SK-N-SH treated with all-trans-retinoic acid at 6 μM for 48 hours (cell line): ENCODE measurements around the gene HELZ.

Source experiments
- ATAC-seq: fragments of 200-7000 bp; cut with Tn5 transposase; 3 replicates; pipeline ENCODE4 v1.9.1; 2020; ENCODE audit warnings: mild to moderate bottlenecking, moderate library complexity
- BACH2 ChIP-seq: fragments of 250-450 bp; sonication (Bioruptor Pico); IDR thresholded peaks from 2 replicates; pipeline ENCODE4 v1.9.0; 2021; ENCODE audit warnings: mild to moderate bottlenecking, borderline replicate concordance
- CSDC2 ChIP-seq: fragments of 250-450 bp; sonication (Bioruptor Pico); IDR thresholded peaks from 2 replicates; pipeline ENCODE4 v1.5.0; 2020; ENCODE audit warnings: mild to moderate bottlenecking, moderate library complexity
- ESRRG ChIP-seq: fragments of 250-450 bp; sonication (Bioruptor Pico); IDR thresholded peaks from 2 replicates; pipeline ENCODE4 v1.6.1; 2021; ENCODE audit warnings: mild to moderate bottlenecking
- GLIS3 ChIP-seq: fragments of 250-450 bp; sonication (Bioruptor Pico); IDR thresholded peaks from 2 replicates; pipeline ENCODE4 v1.5.0; 2020; ENCODE audit warnings: mild to moderate bottlenecking, moderate library complexity
- ISL1 ChIP-seq: fragments of 250-450 bp; sonication (Bioruptor Pico); IDR thresholded peaks from 2 replicates; pipeline ENCODE4 v2.1.2; 2022; ENCODE audit warnings: mild to moderate bottlenecking, moderate library complexity
- OSR1 ChIP-seq: fragments of 250-450 bp; sonication (Bioruptor Pico); IDR thresholded peaks from 2 replicates; pipeline ENCODE4 v1.8.0; 2022; ENCODE audit warnings: moderate library complexity, mild to moderate bottlenecking, inconsistent platforms
- PPARA ChIP-seq: fragments of 250-450 bp; sonication (Bioruptor Pico); IDR thresholded peaks from 2 replicates; pipeline ENCODE4 v1.5.0; 2020; ENCODE audit warnings: mild to moderate bottlenecking, borderline replicate concordance
- RARB ChIP-seq: fragments of 250-450 bp; sonication (Bioruptor Pico); IDR thresholded peaks from 2 replicates; pipeline ENCODE4 v1.8.0; 2021; ENCODE audit warnings: mild to moderate bottlenecking, moderate library complexity
- SNAI2 ChIP-seq: fragments of 250-450 bp; sonication (Bioruptor Pico); IDR thresholded peaks from 2 replicates; pipeline ENCODE4 v1.5.0; 2020; ENCODE audit warnings: mild to moderate bottlenecking, moderate library complexity
- TCF4 ChIP-seq: fragments of 250-450 bp; sonication (Bioruptor Pico); IDR thresholded peaks from 2 replicates; pipeline ENCODE4 v1.8.0; 2021; ENCODE audit warnings: mild to moderate bottlenecking, moderate library complexity, borderline replicate concordance
- TOX ChIP-seq: fragments of 250-450 bp; sonication (Bioruptor Pico); IDR thresholded peaks from 2 replicates; pipeline ENCODE4 v1.8.0; 2021; ENCODE audit warnings: mild to moderate bottlenecking, moderate library complexity, borderline replicate concordance
- ZFP3 ChIP-seq: fragments of 250-450 bp; sonication (Bioruptor Pico); IDR thresholded peaks from 2 replicates; pipeline ENCODE4 v1.5.0; 2020; ENCODE audit warnings: mild to moderate bottlenecking, moderate library complexity
- ZFP30 ChIP-seq: fragments of 450-650 bp; formaldehyde crosslinking; IDR thresholded peaks from 2 replicates; pipeline ENCODE4 v1.5.0; 2022; ENCODE audit warnings: mild to moderate bottlenecking, moderate library complexity
- ZNF70 ChIP-seq: fragments of 450-650 bp; formaldehyde crosslinking; IDR thresholded peaks from 2 replicates; pipeline ENCODE4 v1.5.0; 2020; ENCODE audit warnings: mild to moderate bottlenecking, moderate library complexity
- ZNF8 ChIP-seq: fragments of 450-650 bp; formaldehyde crosslinking; IDR thresholded peaks from 2 replicates; pipeline ENCODE4 v1.5.0; 2020; ENCODE audit warnings: mild to moderate bottlenecking, moderate library complexity
- TF ChIP-seq, protein P1 (sequence below): fragments of 250-450 bp; sonication (Bioruptor Pico); IDR thresholded peaks from 2 replicates; pipeline ENCODE4 v1.5.1; 2020; ENCODE audit warnings: low read depth, mild to moderate bottlenecking, moderate library complexity
- TF ChIP-seq, protein P2 (sequence below): fragments of 250-450 bp; sonication (Bioruptor Pico); IDR thresholded peaks from 2 replicates; pipeline ENCODE4 v1.8.0; 2021; ENCODE audit warnings: low read depth, mild to moderate bottlenecking, moderate library complexity, borderline replicate concordance
- TF ChIP-seq, protein P3 (sequence below): fragments of 250-450 bp; sonication (Bioruptor Pico); IDR thresholded peaks from 2 replicates; pipeline ENCODE4 v1.5.0; 2020; ENCODE audit warnings: mild to moderate bottlenecking, moderate library complexity
- TF ChIP-seq, protein P4 (sequence below): fragments of 250-450 bp; sonication (Bioruptor Pico); IDR thresholded peaks from 2 replicates; pipeline ENCODE4 v1.8.0; 2020; ENCODE audit warnings: mild to moderate bottlenecking, moderate library complexity, borderline replicate concordance

Gene HELZ

DNA sequence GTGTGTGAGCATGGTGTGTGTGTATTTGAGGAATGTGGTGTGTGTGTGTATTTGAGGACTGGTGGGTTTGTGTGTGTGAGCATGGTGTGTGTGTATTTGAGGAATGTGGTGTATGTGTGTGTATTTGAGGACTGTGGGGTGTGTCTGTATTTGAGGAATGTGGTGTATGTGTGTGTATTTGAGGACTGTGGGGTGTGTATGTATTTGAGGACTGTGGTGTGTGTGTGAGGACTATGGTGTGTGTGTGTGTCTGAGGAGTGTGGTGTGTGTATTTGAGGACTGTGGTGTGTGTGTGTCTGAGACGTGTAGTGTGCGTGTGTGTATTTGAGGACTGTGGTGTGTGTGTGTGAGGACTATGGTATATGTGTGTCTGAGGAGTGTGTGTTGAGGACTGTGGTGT, 218.7 kb downstream of the HELZ start:
- ATAC-seq = no peak
- no peak for TF ChIP-seq CSDC2 (CRISPR knock-in tag)
- no peak for TF ChIP-seq TOX (CRISPR knock-in tag)

DNA sequence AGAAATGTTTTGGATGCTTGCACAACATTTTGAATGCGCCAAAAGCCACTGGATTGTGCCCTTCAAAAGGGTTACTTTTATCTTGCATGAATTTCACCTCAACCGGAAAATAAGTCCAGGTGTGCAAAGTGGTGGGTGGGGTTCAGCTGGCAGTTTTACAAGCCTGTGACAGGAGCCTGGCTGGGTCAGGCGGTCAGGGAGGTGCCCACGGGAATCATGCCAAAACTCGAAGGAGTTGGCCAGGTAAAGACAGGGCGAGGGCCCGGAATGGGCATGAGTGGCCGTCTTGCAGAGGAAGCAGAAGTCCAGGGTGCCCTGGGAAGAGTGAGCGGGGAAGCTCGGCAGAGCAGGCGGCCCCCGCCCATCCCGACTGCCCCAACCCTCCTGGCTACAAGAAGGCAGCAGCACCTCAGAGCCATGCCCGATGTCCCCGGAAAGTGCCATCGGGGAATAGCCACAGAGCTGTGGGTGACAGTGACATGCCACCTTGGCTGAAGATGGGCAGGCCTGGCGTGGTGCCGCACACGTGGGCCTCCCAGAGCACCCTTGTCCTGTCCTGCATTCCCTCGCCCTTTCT, 219.7 kb downstream of the HELZ start:
- no peak for ATAC-seq
- no peak for TF ChIP-seq TCF4 (CRISPR knock-in tag)
- TF ChIP-seq, protein P1, sequence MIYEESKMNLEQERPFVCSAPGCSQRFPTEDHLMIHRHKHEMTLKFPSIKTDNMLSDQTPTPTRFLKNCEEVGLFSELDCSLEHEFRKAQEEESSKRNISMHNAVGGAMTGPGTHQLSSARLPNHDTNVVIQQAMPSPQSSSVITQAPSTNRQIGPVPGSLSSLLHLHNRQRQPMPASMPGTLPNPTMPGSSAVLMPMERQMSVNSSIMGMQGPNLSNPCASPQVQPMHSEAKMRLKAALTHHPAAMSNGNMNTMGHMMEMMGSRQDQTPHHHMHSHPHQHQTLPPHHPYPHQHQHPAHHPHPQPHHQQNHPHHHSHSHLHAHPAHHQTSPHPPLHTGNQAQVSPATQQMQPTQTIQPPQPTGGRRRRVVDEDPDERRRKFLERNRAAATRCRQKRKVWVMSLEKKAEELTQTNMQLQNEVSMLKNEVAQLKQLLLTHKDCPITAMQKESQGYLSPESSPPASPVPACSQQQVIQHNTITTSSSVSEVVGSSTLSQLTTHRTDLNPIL (CRISPR knock-in tag) = no peak
- TF ChIP-seq OSR1 (CRISPR knock-in tag) = no peak
- TF ChIP-seq ZNF70 = no peak
- TF ChIP-seq ZFP3 = no peak
- TF ChIP-seq, protein P2, sequence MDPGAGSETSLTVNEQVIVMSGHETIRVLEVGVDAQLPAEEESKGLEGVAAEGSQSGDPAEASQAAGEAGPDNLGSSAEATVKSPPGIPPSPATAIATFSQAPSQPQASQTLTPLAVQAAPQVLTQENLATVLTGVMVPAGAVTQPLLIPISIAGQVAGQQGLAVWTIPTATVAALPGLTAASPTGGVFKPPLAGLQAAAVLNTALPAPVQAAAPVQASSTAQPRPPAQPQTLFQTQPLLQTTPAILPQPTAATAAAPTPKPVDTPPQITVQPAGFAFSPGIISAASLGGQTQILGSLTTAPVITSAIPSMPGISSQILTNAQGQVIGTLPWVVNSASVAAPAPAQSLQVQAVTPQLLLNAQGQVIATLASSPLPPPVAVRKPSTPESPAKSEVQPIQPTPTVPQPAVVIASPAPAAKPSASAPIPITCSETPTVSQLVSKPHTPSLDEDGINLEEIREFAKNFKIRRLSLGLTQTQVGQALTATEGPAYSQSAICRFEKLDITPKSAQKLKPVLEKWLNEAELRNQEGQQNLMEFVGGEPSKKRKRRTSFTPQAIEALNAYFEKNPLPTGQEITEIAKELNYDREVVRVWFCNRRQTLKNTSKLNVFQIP = no peak
- TF ChIP-seq PPARA (CRISPR knock-in tag) = no peak
- no peak for TF ChIP-seq ISL1 (CRISPR knock-in tag)
- TF ChIP-seq ZNF8 (CRISPR knock-in tag) = no peak
- TF ChIP-seq CSDC2 (CRISPR knock-in tag) = no peak
- TF ChIP-seq ESRRG (CRISPR knock-in tag) = no peak
- TF ChIP-seq TOX (CRISPR knock-in tag) = no peak
- TF ChIP-seq BACH2 = no peak
- no peak for TF ChIP-seq RARB (CRISPR knock-in tag)

DNA sequence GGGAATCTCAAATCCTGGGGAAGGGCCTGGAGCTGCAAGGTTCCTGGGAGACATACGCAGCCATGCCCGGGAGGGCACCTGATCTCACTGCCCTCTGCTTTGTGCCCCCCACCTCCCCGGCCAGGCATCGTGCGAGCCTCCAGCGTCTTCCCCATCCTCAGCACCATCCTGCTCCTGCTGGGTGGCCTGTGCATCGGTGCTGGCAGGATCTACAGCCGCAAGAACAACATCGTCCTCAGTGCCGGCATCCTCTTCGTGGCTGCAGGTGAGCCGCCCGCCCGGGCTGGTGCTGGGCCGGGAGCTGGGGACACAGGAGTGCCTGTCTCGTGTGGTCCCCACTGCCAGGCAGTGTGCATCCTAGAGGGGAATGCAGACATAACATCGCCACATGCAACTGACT, 220.3 kb downstream of the HELZ start:
- TF ChIP-seq, protein P2 = no peak
- no peak for TF ChIP-seq TCF4 (CRISPR knock-in tag)
- TF ChIP-seq OSR1 (CRISPR knock-in tag) = no peak
- ATAC-seq = no peak

DNA sequence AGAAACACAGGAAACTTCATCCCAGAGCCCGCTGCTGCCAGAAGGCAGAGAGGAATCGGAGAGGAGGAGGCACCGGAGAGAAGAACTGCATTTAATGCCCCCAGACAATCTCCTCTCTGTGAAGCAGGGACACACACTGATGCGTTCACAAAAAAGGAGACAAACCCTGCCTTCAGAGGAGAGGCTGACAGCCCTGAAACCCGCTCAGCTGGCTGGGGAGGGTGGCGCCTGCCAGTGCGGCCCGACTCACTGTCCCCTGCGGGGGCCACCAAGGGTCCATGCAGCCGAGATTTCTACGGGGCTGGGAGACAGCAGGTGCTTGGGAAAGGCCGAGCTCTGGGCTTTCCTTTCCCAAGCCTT, 222.6 kb downstream of the HELZ start:
- no peak for ATAC-seq
- TF ChIP-seq TCF4 (CRISPR knock-in tag) (no peak), ISL1 (CRISPR knock-in tag) (no peak), OSR1 (CRISPR knock-in tag) (no peak), GLIS3 (CRISPR knock-in tag) (no peak), CSDC2 (CRISPR knock-in tag) (no peak)
- TF ChIP-seq, protein P3, sequence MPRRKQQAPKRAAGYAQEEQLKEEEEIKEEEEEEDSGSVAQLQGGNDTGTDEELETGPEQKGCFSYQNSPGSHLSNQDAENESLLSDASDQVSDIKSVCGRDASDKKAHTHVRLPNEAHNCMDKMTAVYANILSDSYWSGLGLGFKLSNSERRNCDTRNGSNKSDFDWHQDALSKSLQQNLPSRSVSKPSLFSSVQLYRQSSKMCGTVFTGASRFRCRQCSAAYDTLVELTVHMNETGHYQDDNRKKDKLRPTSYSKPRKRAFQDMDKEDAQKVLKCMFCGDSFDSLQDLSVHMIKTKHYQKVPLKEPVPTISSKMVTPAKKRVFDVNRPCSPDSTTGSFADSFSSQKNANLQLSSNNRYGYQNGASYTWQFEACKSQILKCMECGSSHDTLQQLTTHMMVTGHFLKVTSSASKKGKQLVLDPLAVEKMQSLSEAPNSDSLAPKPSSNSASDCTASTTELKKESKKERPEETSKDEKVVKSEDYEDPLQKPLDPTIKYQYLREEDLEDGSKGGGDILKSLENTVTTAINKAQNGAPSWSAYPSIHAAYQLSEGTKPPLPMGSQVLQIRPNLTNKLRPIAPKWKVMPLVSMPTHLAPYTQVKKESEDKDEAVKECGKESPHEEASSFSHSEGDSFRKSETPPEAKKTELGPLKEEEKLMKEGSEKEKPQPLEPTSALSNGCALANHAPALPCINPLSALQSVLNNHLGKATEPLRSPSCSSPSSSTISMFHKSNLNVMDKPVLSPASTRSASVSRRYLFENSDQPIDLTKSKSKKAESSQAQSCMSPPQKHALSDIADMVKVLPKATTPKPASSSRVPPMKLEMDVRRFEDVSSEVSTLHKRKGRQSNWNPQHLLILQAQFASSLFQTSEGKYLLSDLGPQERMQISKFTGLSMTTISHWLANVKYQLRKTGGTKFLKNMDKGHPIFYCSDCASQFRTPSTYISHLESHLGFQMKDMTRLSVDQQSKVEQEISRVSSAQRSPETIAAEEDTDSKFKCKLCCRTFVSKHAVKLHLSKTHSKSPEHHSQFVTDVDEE (CRISPR knock-in tag) = no peak

DNA sequence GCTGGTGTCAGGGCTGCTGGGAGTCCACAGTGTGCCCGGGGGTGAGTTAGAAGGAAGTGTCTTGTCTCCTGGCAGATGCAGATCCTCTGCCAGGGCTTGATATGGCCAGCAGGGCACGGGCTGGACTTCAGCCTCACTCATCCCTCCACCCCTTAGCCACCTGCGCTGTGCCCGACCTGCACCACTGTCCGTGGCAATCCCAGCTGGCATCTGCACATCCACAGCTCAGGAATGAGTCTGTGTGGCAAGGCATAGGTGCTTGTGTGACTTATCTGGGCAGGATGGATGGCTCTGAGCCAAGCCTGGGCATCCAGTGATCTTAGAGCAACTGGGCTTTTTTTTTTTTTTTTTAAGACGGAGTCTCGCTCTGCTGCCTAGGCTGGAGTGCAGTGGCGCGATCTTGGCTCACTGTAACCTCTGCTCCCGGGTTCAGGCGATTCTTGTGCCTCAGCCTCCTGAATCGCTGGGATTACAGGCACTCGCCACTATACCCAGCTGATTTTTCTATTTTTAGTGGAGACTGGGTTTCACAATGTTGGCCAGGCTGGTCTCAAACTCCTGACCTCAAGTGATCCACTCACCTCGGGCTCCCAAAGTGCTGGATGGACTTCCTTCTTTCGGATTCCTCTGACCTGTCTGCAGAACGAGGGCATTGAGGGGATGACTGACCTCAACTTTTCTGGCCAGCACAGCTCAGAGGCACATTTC, 223.1 kb downstream of the HELZ start:
- no peak for ATAC-seq
- no peak for TF ChIP-seq SNAI2 (CRISPR knock-in tag)
- TF ChIP-seq ISL1 (CRISPR knock-in tag) = no peak
- TF ChIP-seq OSR1 (CRISPR knock-in tag) = no peak
- TF ChIP-seq ZNF8 (CRISPR knock-in tag) = no peak
- no peak for TF ChIP-seq RARB (CRISPR knock-in tag)
- TF ChIP-seq TOX (CRISPR knock-in tag) = no peak
- TF ChIP-seq, protein P2 = no peak
- TF ChIP-seq PPARA (CRISPR knock-in tag) = no peak
- no peak for TF ChIP-seq GLIS3 (CRISPR knock-in tag)
- TF ChIP-seq BACH2 = no peak
- TF ChIP-seq ZFP30 (CRISPR knock-in tag) = no peak
- TF ChIP-seq, protein P1 (CRISPR knock-in tag) = no peak
- TF ChIP-seq, protein P4, sequence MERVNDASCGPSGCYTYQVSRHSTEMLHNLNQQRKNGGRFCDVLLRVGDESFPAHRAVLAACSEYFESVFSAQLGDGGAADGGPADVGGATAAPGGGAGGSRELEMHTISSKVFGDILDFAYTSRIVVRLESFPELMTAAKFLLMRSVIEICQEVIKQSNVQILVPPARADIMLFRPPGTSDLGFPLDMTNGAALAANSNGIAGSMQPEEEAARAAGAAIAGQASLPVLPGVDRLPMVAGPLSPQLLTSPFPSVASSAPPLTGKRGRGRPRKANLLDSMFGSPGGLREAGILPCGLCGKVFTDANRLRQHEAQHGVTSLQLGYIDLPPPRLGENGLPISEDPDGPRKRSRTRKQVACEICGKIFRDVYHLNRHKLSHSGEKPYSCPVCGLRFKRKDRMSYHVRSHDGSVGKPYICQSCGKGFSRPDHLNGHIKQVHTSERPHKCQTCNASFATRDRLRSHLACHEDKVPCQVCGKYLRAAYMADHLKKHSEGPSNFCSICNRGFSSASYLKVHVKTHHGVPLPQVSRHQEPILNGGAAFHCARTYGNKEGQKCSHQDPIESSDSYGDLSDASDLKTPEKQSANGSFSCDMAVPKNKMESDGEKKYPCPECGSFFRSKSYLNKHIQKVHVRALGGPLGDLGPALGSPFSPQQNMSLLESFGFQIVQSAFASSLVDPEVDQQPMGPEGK = no peak
